Astrocyte (in vitro differentiated cells and primary cell): ENCODE data around the gene IL1RAPL2.

Source experiments
- EZH2 ChIP-seq: IDR thresholded peaks from 2 replicates; pipeline ENCODE4 v1.6.1; 2012; ENCODE audit warnings: mild to moderate bottlenecking, low read length, inconsistent platforms; ENCODE audit not compliant: insufficient read depth
- TF ChIP-seq, protein P1 (sequence below): IDR thresholded peaks from 2 replicates; pipeline ENCODE4 v1.5.1; 2011; ENCODE audit warnings: low read depth, mild to moderate bottlenecking, inconsistent platforms, low read length, moderate library complexity; ENCODE audit not compliant: insufficient read depth

DNA sequence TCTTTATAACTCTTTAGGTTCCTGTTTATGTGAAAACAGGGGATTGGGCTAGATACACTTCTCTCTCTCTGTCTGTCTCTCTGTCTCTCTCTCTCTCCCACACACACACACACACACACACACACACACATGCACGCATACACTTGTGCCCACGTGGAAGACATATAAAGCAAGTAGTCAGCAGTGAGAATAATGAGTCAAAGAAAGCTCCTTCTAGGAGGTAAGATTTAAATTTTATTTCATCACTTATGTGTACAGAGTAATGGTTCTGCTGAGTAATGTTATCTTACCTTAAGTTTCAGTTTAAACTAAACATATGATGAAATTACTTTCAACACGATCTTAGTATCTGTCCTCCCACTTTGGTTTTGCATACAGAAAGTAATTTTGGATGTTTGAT lies 897.5 kb downstream of the IL1RAPL2 start:
- TF ChIP-seq, protein P1, sequence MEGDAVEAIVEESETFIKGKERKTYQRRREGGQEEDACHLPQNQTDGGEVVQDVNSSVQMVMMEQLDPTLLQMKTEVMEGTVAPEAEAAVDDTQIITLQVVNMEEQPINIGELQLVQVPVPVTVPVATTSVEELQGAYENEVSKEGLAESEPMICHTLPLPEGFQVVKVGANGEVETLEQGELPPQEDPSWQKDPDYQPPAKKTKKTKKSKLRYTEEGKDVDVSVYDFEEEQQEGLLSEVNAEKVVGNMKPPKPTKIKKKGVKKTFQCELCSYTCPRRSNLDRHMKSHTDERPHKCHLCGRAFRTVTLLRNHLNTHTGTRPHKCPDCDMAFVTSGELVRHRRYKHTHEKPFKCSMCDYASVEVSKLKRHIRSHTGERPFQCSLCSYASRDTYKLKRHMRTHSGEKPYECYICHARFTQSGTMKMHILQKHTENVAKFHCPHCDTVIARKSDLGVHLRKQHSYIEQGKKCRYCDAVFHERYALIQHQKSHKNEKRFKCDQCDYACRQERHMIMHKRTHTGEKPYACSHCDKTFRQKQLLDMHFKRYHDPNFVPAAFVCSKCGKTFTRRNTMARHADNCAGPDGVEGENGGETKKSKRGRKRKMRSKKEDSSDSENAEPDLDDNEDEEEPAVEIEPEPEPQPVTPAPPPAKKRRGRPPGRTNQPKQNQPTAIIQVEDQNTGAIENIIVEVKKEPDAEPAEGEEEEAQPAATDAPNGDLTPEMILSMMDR, result no peak
- TF ChIP-seq EZH2, result no peak
